Testis (tissue), 3 donors: ENCODE data around the gene CRISPLD2. TPM values are rescaled to one million over a fixed set of nuclear protein-coding genes. Genes with fewer than 3 reads are reported as not detected.

Experiments
- DNase-seq: peaks from one replicate; pipeline ENCODE4 v3.0.0-alpha.2; 2019
- H3K27ac ChIP-seq, 2 donors: fragments of 200-600 bp; sonication (generic); one replicate each; pipeline ENCODE4 v1.5.1; 2019
- H3K27me3 ChIP-seq: fragments of 200-600 bp; sonication (generic); one replicate; pipeline ENCODE4 v1.5.1; 2019
- H3K36me3 ChIP-seq: fragments of 200-600 bp; sonication (generic); one replicate; pipeline ENCODE4 v1.5.1; 2017; ENCODE audit warnings: low read depth; ENCODE audit errors: missing control alignments
- H3K4me1 ChIP-seq: fragments of 200-600 bp; sonication (generic); one replicate; pipeline ENCODE4 v1.5.1; 2019
- H3K4me3 ChIP-seq, 2 donors: fragments of 200-600 bp; sonication (generic); one replicate each; pipeline ENCODE4 v1.5.1; 2017 to 2019
- H3K9me3 ChIP-seq: fragments of 200-600 bp; sonication (generic); one replicate; pipeline ENCODE4 v1.5.1; 2017
- POLR2A ChIP-seq: fragments of 450-650 bp; IDR thresholded peaks from one replicate; pipeline ENCODE4 v1.6.1; 2017; ENCODE audit warnings: antibody characterized with exemption, mild to moderate bottlenecking, moderate library complexity
- WGBS, 2 donors: methylation state at CpG; one replicate each; pipeline ENCODE4 v1.1.5; 2018; 5-methylcytosine and 5-hydroxymethylcytosine counted together
- intact Hi-C: fragments of 100-400 bp; cut with DNase I; formaldehyde crosslinking; loops from one replicate; pipeline ENCODE4 v1.15.1; 2023; ENCODE audit warnings: low total_unique reads
- polyA plus RNA-seq: library from polyadenylated mRNA; stranded (reverse); fragments of 350-450 nt; fragmentation: Illumina TruSeq; extraction: RNeasy Lipid Tissue Mini Kit (QIAGEN cat#74804); gene quantifications from one replicate; pipeline ENCODE4 v1.2.3, GENCODE V29; 2014; ENCODE audit warnings: low read depth, low replicate concordance; ENCODE audit not compliant: insufficient read depth
- total RNA-seq, 2 donors: library from RNA; depleted of rRNA; stranded (reverse); fragments of >200 nt; gene quantifications; one replicate each; pipeline ENCODE4 v1.2.3, GENCODE V29; 2016
- TF ChIP-seq, protein P1 (sequence below), 3 experiments: fragments of 450-650 bp in 2 of 3; fragments of 200-600 bp in 1 of 3; sonication (generic) in 1 of 3; IDR thresholded peaks; one replicate each; pipeline ENCODE4 v1.5.1; 2016 to 2019; ENCODE audit warnings: antibody characterized with exemption in 3 of 3, mild to moderate bottlenecking in 2 of 3, moderate library complexity in 1 of 3

CRISPLD2 gene
- total and polyA plus RNA-seq, 3 donors from 2014 or later = 47.7 to 59.6 (median 48.8) TPM

DNA sequence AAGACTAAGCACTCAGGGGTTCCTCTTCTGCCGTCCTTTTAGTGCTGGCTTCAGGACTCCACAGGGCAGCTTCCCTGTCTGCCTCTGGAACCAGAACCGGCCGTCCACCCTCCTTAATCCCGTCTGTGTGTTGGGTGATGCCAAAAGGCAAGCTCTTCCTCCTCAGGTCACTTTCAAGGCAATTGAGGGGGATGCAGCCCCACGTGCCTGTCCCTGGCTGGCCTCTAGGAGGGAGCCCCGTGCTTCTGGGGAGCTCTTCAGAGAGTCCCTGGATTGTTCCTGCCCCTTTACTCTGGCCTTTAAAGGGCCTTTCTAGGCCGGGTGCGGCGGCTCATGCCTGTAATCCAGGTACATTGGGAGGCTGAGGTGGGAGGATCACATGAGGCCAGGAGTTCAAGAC lies 77.1 kb downstream of the CRISPLD2 start:
- TF ChIP-seq, protein P1, sequence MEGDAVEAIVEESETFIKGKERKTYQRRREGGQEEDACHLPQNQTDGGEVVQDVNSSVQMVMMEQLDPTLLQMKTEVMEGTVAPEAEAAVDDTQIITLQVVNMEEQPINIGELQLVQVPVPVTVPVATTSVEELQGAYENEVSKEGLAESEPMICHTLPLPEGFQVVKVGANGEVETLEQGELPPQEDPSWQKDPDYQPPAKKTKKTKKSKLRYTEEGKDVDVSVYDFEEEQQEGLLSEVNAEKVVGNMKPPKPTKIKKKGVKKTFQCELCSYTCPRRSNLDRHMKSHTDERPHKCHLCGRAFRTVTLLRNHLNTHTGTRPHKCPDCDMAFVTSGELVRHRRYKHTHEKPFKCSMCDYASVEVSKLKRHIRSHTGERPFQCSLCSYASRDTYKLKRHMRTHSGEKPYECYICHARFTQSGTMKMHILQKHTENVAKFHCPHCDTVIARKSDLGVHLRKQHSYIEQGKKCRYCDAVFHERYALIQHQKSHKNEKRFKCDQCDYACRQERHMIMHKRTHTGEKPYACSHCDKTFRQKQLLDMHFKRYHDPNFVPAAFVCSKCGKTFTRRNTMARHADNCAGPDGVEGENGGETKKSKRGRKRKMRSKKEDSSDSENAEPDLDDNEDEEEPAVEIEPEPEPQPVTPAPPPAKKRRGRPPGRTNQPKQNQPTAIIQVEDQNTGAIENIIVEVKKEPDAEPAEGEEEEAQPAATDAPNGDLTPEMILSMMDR (IDR thresholded peaks at IDR 0.05) = no peak
- no peak for TF ChIP-seq POLR2A
- intact Hi-C loops = no loop called here
- Histone ChIP-seq H3K4me3 (no peak overlapping the region), H3K9me3 (no peaks in the 10 kb centered on the region), H3K27ac (peak overlapping the region in 1 of 2 donors; percentile 10), H3K4me1 (no peaks in the 10 kb centered on the region), H3K36me3 (no peaks in the 10 kb centered on the region), H3K27me3 (no peaks in the 10 kb centered on the region)
- WGBS, 2 donors = 73 to 78% methylated on average over 9 of the region's 9 CpGs
- DNase-seq = no peak

DNA sequence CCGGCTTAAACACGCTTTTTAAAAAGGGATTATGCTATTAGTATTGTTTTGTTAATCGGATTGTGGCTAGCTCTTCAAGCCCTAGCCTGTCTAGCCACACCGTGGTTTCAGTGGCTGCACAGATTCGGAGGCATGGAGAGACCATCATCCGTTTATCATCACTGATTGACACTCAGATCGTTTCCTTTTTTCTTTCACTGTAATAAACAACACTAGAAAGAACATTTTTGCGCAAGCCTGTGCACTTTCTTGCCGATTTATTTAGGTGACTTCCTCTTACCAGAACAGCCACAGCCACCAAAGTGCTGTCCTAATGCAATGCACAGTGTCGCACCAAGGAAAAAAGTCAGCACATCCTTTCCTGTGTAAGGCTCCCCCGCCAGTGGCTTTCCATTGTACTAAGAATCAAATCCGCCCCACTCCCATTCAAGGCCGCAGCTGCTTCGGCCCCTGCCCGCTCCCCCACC lies 78.2 kb downstream of the CRISPLD2 start:
- H3K4me3 ChIP-seq = no peak overlapping the region
- no peaks in the 10 kb centered on the region for H3K4me1 ChIP-seq
- H3K36me3 ChIP-seq = no peaks in the 10 kb centered on the region
- DNase-seq = peak; percentile 44
- TF ChIP-seq, protein P1 (IDR thresholded peaks at IDR 0.05) = no peak
- no peak for TF ChIP-seq POLR2A
- no peaks in the 10 kb centered on the region for H3K27me3 ChIP-seq
- no peak overlapping the region for H3K27ac ChIP-seq
- WGBS, 2 donors = 70 to 83% methylated on average over 15 of the region's 15 CpGs
- intact Hi-C loops = no loop called here
- H3K9me3 ChIP-seq = no peaks in the 10 kb centered on the region

GRCh38 chr16:84898447-84898846 lies 78.7 kb downstream of the CRISPLD2 start:
- intact Hi-C loops = no loop called here
- no peak for DNase-seq
- Histone ChIP-seq H3K36me3 (no peaks in the 10 kb centered on the region), H3K4me3 (no peak overlapping the region), H3K9me3 (no peaks in the 10 kb centered on the region), H3K27me3 (no peaks in the 10 kb centered on the region), H3K4me1 (no peaks in the 10 kb centered on the region), H3K27ac (no peak overlapping the region)
- TF ChIP-seq, protein P1 (IDR thresholded peaks at IDR 0.05) = no peak
- TF ChIP-seq POLR2A = no peak
- WGBS, 2 donors = 66 to 68% methylated on average over 2 of the region's 2 CpGs

DNA sequence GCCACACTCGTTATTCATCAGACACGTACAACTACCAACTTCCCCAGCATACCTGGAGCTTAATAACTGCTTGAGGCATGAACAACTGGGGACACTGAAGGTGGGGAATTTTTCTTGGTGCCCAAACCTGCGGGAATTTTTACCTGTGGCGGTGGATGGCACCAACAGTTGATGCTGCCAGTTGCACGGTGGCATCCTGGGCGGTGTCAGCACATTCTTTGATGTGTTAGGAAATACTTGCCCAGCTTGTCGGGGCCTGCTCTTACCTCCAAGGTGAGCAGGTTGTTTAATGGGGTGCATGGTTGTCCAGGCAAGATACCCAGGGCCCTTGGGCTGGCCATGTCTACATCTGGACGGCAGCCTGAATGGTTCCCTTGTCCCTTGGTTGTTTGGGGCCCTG lies 79.6 kb downstream of the CRISPLD2 start:
- no peak for DNase-seq
- TF ChIP-seq, protein P1 (IDR thresholded peaks at IDR 0.05) = no peak
- no peak for TF ChIP-seq POLR2A
- H3K4me3 ChIP-seq = no peak overlapping the region
- no peaks in the 10 kb centered on the region for H3K9me3 ChIP-seq
- H3K4me1 ChIP-seq = no peaks in the 10 kb centered on the region
- no peaks in the 10 kb centered on the region for H3K36me3 ChIP-seq
- WGBS, 2 donors = 90 to 93% methylated on average over 7 to 8 of the region's 8 CpGs
- intact Hi-C loops = no loop called here
- no peak overlapping the region for H3K27ac ChIP-seq
- no peaks in the 10 kb centered on the region for H3K27me3 ChIP-seq

DNA sequence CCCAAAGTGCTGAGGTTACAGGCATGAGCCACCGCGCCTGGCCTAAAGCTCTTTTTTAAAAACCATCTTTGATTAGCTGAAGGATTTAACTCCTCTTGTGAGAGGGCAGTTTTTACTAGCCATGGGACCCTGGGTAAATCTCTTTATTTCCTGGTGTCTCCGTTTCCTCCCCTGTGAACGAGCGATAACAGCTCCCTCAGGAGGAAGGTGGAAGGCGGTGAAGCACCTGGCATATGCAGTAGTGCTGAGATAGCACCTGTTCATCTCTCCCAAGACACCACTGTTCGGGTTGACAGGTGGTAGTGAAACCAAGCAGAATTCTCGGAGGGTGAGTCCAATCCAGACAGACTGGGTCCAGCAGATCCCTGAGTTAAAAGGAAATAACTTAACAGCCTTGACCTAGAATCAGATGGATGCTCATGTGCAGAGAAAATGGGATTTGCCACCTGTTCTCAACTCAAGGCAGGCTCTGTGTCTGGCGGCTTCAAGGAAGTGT lies 86.2 kb downstream of the CRISPLD2 start:
- intact Hi-C loops = no loop called here
- TF ChIP-seq POLR2A = no peak
- TF ChIP-seq, protein P1 (IDR thresholded peaks at IDR 0.05) = no peak
- Histone ChIP-seq H3K36me3 (no peaks in the 10 kb centered on the region), H3K9me3 (no peaks in the 10 kb centered on the region), H3K4me1 (peaks cover 15% of the 10 kb centered on the region), H3K27me3 (no peaks in the 10 kb centered on the region), H3K27ac (peak overlapping the region in 1 of 2 donors; percentile 67), H3K4me3 (no peak overlapping the region)
- no peak for DNase-seq
- WGBS, 2 donors = 79 to 86% methylated on average over 9 of the region's 9 CpGs
